Measurements from ENCODE around the gene MED26. TPM values are rescaled to one million over a fixed set of nuclear protein-coding genes. Genes with fewer than 3 reads are reported as not detected.

The MED26 gene
- total RNA-seq, 1 experiment from 2014 or later = 8.8 TPM

DNA sequence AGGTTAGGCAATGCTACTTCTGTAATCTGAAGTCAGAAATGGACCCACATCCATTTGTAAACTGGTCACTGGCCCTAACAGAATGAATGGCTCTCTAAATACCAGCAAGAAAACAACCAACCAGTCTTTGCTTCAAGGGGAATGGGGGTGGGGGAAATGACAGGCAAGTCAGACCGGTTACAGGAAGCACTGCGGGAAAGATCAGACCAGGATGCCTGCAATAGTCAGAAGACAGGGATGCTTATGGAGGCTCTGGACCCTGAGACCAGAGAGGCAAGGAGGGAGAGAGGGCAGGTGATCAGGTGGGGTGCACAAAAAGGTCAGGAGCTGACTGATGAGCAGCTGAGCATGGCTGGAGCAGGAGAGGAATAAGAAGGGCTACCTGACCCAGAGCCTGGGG, 13.1 kb downstream of the MED26 start:
- Histone ChIP-seq H3K27me3 (ENCODE audit: control insufficient read depth, insufficient read depth, low read length) (no peaks in the 10 kb centered on the region), H3K27ac (ENCODE audit: low read length) (no peak overlapping the region), H3K9me3 (ENCODE audit: control insufficient read depth, insufficient read depth, low read depth, low read length) (no peaks in the 10 kb centered on the region), H3K4me3 (ENCODE audit: low read depth in 2 of 2, low read length in 2 of 2) (no peak overlapping the region), H3K36me3 (ENCODE audit: control insufficient read depth, insufficient read depth, low read length) (no peaks in the 10 kb centered on the region), H3K4me1 (ENCODE audit: control insufficient read depth, insufficient read depth, low read length) (no peaks in the 10 kb centered on the region)
- no TSS peak for BruUV-seq (replicated peaks)
- intact Hi-C loops (cut with micrococcal nuclease; ENCODE audit: unreplicated experiment) = no loop called here
- ATAC-seq (no peak), DNase-seq (ENCODE audit: low read depth, low spot score) (no peak)
- ChIA-PET CTCF (no interaction called here), POLR2A (interaction anchor here (0.7 kb wide), 1 partner anchor 342 kb away, joined by 7 read pairs; no protein-coding TSS in a partner anchor)
- in situ Hi-C loops (cut with HindIII; ENCODE audit: low pct_unique_long_range_greater_than_20kb, low sequenced_read_pairs) = no loop called here
- TF ChIP-seq POLR2AphosphoS5 (IDR thresholded peaks at IDR 0.05; ENCODE audit: low read depth, low read length) = no peak
- no peak for TF ChIP-seq SIN3A (IDR thresholded peaks at IDR 0.05; ENCODE audit: borderline replicate concordance, insufficient read depth, low read depth, low read length)
- no peak for TF ChIP-seq TCF7L2 (IDR thresholded peaks at IDR 0.05; ENCODE audit: low read depth, low read length)
- TF ChIP-seq, protein P1, sequence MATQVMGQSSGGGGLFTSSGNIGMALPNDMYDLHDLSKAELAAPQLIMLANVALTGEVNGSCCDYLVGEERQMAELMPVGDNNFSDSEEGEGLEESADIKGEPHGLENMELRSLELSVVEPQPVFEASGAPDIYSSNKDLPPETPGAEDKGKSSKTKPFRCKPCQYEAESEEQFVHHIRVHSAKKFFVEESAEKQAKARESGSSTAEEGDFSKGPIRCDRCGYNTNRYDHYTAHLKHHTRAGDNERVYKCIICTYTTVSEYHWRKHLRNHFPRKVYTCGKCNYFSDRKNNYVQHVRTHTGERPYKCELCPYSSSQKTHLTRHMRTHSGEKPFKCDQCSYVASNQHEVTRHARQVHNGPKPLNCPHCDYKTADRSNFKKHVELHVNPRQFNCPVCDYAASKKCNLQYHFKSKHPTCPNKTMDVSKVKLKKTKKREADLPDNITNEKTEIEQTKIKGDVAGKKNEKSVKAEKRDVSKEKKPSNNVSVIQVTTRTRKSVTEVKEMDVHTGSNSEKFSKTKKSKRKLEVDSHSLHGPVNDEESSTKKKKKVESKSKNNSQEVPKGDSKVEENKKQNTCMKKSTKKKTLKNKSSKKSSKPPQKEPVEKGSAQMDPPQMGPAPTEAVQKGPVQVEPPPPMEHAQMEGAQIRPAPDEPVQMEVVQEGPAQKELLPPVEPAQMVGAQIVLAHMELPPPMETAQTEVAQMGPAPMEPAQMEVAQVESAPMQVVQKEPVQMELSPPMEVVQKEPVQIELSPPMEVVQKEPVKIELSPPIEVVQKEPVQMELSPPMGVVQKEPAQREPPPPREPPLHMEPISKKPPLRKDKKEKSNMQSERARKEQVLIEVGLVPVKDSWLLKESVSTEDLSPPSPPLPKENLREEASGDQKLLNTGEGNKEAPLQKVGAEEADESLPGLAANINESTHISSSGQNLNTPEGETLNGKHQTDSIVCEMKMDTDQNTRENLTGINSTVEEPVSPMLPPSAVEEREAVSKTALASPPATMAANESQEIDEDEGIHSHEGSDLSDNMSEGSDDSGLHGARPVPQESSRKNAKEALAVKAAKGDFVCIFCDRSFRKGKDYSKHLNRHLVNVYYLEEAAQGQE (IDR thresholded peaks at IDR 0.05; ENCODE audit: insufficient read depth in 1 of 2, low read depth in 2 of 2, low read length in 1 of 2) = no peak
- TF ChIP-seq, protein P2, sequence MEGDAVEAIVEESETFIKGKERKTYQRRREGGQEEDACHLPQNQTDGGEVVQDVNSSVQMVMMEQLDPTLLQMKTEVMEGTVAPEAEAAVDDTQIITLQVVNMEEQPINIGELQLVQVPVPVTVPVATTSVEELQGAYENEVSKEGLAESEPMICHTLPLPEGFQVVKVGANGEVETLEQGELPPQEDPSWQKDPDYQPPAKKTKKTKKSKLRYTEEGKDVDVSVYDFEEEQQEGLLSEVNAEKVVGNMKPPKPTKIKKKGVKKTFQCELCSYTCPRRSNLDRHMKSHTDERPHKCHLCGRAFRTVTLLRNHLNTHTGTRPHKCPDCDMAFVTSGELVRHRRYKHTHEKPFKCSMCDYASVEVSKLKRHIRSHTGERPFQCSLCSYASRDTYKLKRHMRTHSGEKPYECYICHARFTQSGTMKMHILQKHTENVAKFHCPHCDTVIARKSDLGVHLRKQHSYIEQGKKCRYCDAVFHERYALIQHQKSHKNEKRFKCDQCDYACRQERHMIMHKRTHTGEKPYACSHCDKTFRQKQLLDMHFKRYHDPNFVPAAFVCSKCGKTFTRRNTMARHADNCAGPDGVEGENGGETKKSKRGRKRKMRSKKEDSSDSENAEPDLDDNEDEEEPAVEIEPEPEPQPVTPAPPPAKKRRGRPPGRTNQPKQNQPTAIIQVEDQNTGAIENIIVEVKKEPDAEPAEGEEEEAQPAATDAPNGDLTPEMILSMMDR (IDR thresholded peaks at IDR 0.05) = no peak

DNA sequence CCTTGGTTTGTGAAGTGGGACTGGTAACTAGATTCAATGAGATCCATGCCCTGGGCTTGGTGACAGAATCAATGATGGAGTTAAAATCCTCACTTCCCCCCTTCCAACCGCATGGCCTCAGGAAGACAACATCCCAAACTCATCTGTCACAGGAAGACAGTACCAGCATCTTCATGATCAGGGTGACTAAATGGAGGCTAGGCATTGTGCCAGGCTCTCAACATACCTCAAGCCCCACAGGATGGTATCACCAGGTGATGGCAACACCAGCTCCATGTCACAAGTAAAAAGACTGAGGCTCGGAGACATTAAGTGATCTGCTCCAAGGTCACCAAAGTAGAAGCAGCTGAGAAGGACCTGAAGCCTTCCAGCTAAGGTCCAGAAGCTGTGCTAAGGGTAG, 14.2 kb downstream of the MED26 start:
- POLR2A ChIA-PET = no interaction called here
- H3K36me3 ChIP-seq (ENCODE audit: control insufficient read depth, insufficient read depth, low read length) = no peaks in the 10 kb centered on the region
- H3K27ac ChIP-seq (ENCODE audit: low read length) = no peak overlapping the region
- H3K9me3 ChIP-seq (ENCODE audit: control insufficient read depth, insufficient read depth, low read depth, low read length) = no peaks in the 10 kb centered on the region
- CTCF ChIA-PET = interaction anchor here (0.6 kb wide), 1 partner anchor 71 kb away, joined by 10 read pairs; no protein-coding TSS in a partner anchor
- intact Hi-C loops (cut with micrococcal nuclease; ENCODE audit: unreplicated experiment) = no loop called here
- no peaks in the 10 kb centered on the region for H3K27me3 ChIP-seq (ENCODE audit: control insufficient read depth, insufficient read depth, low read length)
- no peak for DNase-seq (ENCODE audit: low read depth, low spot score)
- in situ Hi-C loops (cut with HindIII; ENCODE audit: low pct_unique_long_range_greater_than_20kb, low sequenced_read_pairs) = no loop called here
- no peak for ATAC-seq
- no peak overlapping the region for H3K4me3 ChIP-seq (ENCODE audit: low read depth in 2 of 2, low read length in 2 of 2)
- TF ChIP-seq TCF7L2 (IDR thresholded peaks at IDR 0.05; ENCODE audit: low read depth, low read length) (no peak), SIN3A (IDR thresholded peaks at IDR 0.05; ENCODE audit: borderline replicate concordance, insufficient read depth, low read depth, low read length) (no peak), POLR2AphosphoS5 (IDR thresholded peaks at IDR 0.05; ENCODE audit: low read depth, low read length) (no peak)
- TF ChIP-seq, protein P2 (IDR thresholded peaks at IDR 0.05) = no peak
- TF ChIP-seq, protein P1 (IDR thresholded peaks at IDR 0.05; ENCODE audit: insufficient read depth in 1 of 2, low read depth in 2 of 2, low read length in 1 of 2) = no peak
- no TSS peak for BruUV-seq (replicated peaks)
- H3K4me1 ChIP-seq (ENCODE audit: control insufficient read depth, insufficient read depth, low read length) = no peaks in the 10 kb centered on the region

All from Panc1 (cell line).